Measurements from ENCODE around the gene GPR55.

Gene GPR55

DNA sequence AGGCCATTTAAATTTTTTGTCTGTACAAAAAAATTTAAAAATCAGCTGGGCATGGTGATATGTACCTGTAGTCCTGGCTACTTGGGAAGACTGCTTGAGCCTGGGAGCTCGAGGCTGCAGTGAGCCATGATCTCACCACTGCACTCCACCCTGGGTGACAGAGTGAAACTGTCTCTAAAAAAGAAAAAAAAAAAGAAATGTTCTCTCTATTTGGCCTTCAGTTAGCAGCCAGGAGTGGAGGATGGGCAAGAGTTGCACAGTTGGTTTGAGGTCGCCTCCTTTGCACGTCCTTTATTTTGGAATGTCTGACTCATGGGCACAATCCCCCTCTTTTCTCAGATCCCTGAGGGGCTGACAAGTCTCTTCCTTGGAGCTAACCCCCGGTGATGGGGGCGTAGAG is 34.0 kb downstream of the GPR55 start:
- H3K9ac ChIP-seq (ENCODE audit: low read length), result no peak overlapping the region
- peaks cover 15% of the 10 kb centered on the region; the same call in 1 of the 2 replicates for H3K27me3 ChIP-seq (ENCODE audit: insufficient read depth, low read length)
- H3K4me2 ChIP-seq (ENCODE audit: low read length), result no peak overlapping the region
- TF ChIP-seq, protein P1, sequence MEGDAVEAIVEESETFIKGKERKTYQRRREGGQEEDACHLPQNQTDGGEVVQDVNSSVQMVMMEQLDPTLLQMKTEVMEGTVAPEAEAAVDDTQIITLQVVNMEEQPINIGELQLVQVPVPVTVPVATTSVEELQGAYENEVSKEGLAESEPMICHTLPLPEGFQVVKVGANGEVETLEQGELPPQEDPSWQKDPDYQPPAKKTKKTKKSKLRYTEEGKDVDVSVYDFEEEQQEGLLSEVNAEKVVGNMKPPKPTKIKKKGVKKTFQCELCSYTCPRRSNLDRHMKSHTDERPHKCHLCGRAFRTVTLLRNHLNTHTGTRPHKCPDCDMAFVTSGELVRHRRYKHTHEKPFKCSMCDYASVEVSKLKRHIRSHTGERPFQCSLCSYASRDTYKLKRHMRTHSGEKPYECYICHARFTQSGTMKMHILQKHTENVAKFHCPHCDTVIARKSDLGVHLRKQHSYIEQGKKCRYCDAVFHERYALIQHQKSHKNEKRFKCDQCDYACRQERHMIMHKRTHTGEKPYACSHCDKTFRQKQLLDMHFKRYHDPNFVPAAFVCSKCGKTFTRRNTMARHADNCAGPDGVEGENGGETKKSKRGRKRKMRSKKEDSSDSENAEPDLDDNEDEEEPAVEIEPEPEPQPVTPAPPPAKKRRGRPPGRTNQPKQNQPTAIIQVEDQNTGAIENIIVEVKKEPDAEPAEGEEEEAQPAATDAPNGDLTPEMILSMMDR (IDR thresholded peaks at IDR 0.05; ENCODE audit: low read length), result no peak
- TF ChIP-seq EZH2 (IDR thresholded peaks at IDR 0.05; ENCODE audit: borderline replicate concordance, low read length), result no peak
- H3K9me2 ChIP-seq (ENCODE audit: low read depth, low read length), result no peaks in the 10 kb centered on the region
- no peaks in the 10 kb centered on the region for H3K9me3 ChIP-seq (ENCODE audit: low read length)
- H2AFZ ChIP-seq (ENCODE audit: low read length), result no peak overlapping the region
- H3F3A ChIP-seq (ENCODE audit: insufficient read depth, low read length), result no peaks in the 10 kb centered on the region
- H3K36me3 ChIP-seq (ENCODE audit: insufficient read depth, low read length), result no peaks in the 10 kb centered on the region
- H3K4me1 ChIP-seq (ENCODE audit: insufficient read depth, low read length, severe bottlenecking), result peaks cover 11% of the 10 kb centered on the region
- H3K4me3 ChIP-seq (ENCODE audit: low read depth, low read length, poor library complexity, severe bottlenecking), result no peak overlapping the region
- no peak overlapping the region for H3K27ac ChIP-seq (ENCODE audit: low read depth, low read length, poor library complexity, severe bottlenecking)
- no peaks in the 10 kb centered on the region for H4K20me1 ChIP-seq (ENCODE audit: insufficient read depth, low read length)
- no peaks in the 10 kb centered on the region for H3K79me2 ChIP-seq (ENCODE audit: insufficient read depth, low read length)

DNA sequence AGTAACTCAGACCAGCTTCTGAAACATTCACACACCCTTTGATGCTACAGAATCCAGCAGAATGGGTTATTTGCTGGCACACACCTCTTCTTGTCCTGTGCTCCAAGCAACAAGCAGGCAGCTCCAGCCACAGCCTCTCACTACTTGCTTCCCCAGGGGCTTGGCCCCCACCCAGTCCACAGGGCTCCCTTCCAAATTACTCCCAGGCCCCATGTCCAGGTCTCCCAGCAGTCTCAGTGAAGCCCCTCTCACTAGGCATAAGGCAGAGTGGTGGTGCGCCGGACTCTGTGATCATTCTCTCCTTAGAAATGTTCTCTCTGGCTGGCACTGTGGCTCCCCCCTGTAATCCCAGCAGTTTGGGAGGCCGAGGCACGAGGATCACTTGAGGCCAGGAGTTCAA is 34.4 kb downstream of the GPR55 start:
- H3K27me3 ChIP-seq (ENCODE audit: insufficient read depth, low read length), result peaks cover 15% of the 10 kb centered on the region; the same call in 1 of the 2 replicates
- H3K79me2 ChIP-seq (ENCODE audit: insufficient read depth, low read length), result no peaks in the 10 kb centered on the region
- H4K20me1 ChIP-seq (ENCODE audit: insufficient read depth, low read length), result no peaks in the 10 kb centered on the region
- H3K4me2 ChIP-seq (ENCODE audit: low read length), result no peak overlapping the region
- H3K9me3 ChIP-seq (ENCODE audit: low read length), result no peaks in the 10 kb centered on the region
- H3K9ac ChIP-seq (ENCODE audit: low read length), result no peak overlapping the region
- peaks cover 15% of the 10 kb centered on the region for H3K4me1 ChIP-seq (ENCODE audit: insufficient read depth, low read length, severe bottlenecking)
- no peak overlapping the region for H3K27ac ChIP-seq (ENCODE audit: low read depth, low read length, poor library complexity, severe bottlenecking)
- no peak for TF ChIP-seq EZH2 (IDR thresholded peaks at IDR 0.05; ENCODE audit: borderline replicate concordance, low read length)
- TF ChIP-seq, protein P1 (IDR thresholded peaks at IDR 0.05; ENCODE audit: low read length), result no peak
- H2AFZ ChIP-seq (ENCODE audit: low read length), result no peak overlapping the region
- no peaks in the 10 kb centered on the region for H3K36me3 ChIP-seq (ENCODE audit: insufficient read depth, low read length)
- H3K4me3 ChIP-seq (ENCODE audit: low read depth, low read length, poor library complexity, severe bottlenecking), result no peak overlapping the region
- H3K9me2 ChIP-seq (ENCODE audit: low read depth, low read length), result no peaks in the 10 kb centered on the region
- H3F3A ChIP-seq (ENCODE audit: insufficient read depth, low read length), result no peaks in the 10 kb centered on the region

DNA sequence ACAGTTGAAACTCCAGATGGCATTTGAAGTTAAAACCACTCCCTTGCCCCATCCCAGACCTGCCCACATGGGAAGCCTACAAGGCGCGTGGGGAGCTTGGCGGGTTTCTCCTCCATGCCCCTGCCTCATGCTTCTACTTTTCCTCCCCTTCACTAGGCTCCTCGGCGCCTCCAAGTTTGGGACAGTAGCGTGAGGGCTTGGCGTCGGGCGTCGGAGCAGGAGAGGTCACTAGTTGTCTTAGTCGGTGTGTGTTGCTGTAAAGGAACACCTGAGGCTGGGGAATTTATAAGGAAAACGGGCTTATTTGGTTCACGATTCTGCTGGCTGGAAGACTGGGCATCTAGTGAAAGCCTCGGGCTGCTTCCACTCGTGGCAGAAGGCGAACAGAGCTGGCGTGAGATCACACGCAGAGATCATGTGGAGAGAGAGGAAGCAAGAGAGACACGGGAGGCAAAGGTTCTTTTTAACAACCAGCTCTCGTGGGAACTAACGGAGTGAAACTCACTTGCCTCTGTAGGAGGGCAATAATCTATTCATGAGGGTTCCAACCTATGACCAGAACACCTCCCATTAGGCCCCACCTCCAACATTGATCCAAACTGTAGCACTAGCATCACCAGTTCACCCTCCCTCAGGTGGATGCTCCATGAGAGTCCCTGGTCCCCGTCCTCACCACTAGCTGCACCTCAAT is 35.0 kb downstream of the GPR55 start:
- H3K27ac ChIP-seq (ENCODE audit: low read depth, low read length, poor library complexity, severe bottlenecking), result no peak overlapping the region
- TF ChIP-seq, protein P1 (IDR thresholded peaks at IDR 0.05; ENCODE audit: low read length), result no peak
- no peak for TF ChIP-seq EZH2 (IDR thresholded peaks at IDR 0.05; ENCODE audit: borderline replicate concordance, low read length)
- peaks cover 18% of the 10 kb centered on the region for H3K4me1 ChIP-seq (ENCODE audit: insufficient read depth, low read length, severe bottlenecking)
- H2AFZ ChIP-seq (ENCODE audit: low read length), result no peak overlapping the region
- no peak overlapping the region for H3K4me2 ChIP-seq (ENCODE audit: low read length)
- no peak overlapping the region for H3K4me3 ChIP-seq (ENCODE audit: low read depth, low read length, poor library complexity, severe bottlenecking)
- no peak overlapping the region for H3K9ac ChIP-seq (ENCODE audit: low read length)
- no peaks in the 10 kb centered on the region for H3K79me2 ChIP-seq (ENCODE audit: insufficient read depth, low read length)
- no peaks in the 10 kb centered on the region for H3F3A ChIP-seq (ENCODE audit: insufficient read depth, low read length)
- H3K27me3 ChIP-seq (ENCODE audit: insufficient read depth, low read length), result peaks cover 15% of the 10 kb centered on the region; the same call in 1 of the 2 replicates
- H3K9me2 ChIP-seq (ENCODE audit: low read depth, low read length), result no peaks in the 10 kb centered on the region
- no peaks in the 10 kb centered on the region for H3K9me3 ChIP-seq (ENCODE audit: low read length)
- H3K36me3 ChIP-seq (ENCODE audit: insufficient read depth, low read length), result no peaks in the 10 kb centered on the region
- H4K20me1 ChIP-seq (ENCODE audit: insufficient read depth, low read length), result no peaks in the 10 kb centered on the region
